K562 (cell line): ENCODE measurements around the gene SEMA4G. TPM values are rescaled to one million over a fixed set of nuclear protein-coding genes. Genes with fewer than 3 reads are reported as not detected.
A peak's percentile ranks its signal among the peaks of the same experiment; 100 is the strongest.

Source experiments
- CBX8 ChIP-seq: fragments of 200-600 bp; sonication (generic); IDR thresholded peaks from 2 replicates; pipeline ENCODE4 v1.6.1; 2012; ENCODE audit warnings: borderline replicate concordance, mixed run types, low read depth, mild to moderate bottlenecking, moderate library complexity, mixed read lengths, low read length, control low read depth, inconsistent platforms; ENCODE audit not compliant: poor library complexity, severe bottlenecking; ENCODE audit errors: extremely low read depth
- EP400 ChIP-seq: fragments of 450-650 bp; IDR thresholded peaks from 2 replicates; pipeline ENCODE4 v1.6.1; 2017; ENCODE audit warnings: antibody characterized with exemption, mild to moderate bottlenecking, moderate library complexity
- ETV5 ChIP-seq: sonication (generic); formaldehyde crosslinking; IDR thresholded peaks from 2 replicates; pipeline ENCODE4 v1.4.0; 2020; ENCODE audit warnings: low read depth, mild to moderate bottlenecking, missing genetic modification reagents
- EZH2 ChIP-seq: IDR thresholded peaks from 2 replicates; pipeline ENCODE4 v1.6.1; 2012; ENCODE audit warnings: low read depth, mild to moderate bottlenecking, inconsistent platforms, low read length, borderline replicate concordance
- GTF2A2 ChIP-seq: IDR thresholded peaks from 2 replicates; pipeline ENCODE4 v1.6.1; 2016; ENCODE audit warnings: mild to moderate bottlenecking, missing genetic modification characterization, missing compliant biosample characterization
- HDAC2 ChIP-seq: fragments of 450-650 bp; IDR thresholded peaks from 2 replicates; pipeline ENCODE4 v1.6.1; 2016; ENCODE audit warnings: mild to moderate bottlenecking
- NR2C1 ChIP-seq, 2 experiments: fragments of 450-650 bp; IDR thresholded peaks; 2 replicates each; pipeline ENCODE4 v1.6.1; 2017; ENCODE audit warnings: mild to moderate bottlenecking in 2 of 2, antibody characterized with exemption in 1 of 2, inconsistent platforms in 1 of 2, missing compliant biosample characterization in 1 of 2, missing genetic modification characterization in 1 of 2
- POLR2AphosphoS5 ChIP-seq: IDR thresholded peaks from 2 replicates; pipeline ENCODE4 v1.6.1; 2011; ENCODE audit warnings: mild to moderate bottlenecking, low read depth, low read length, moderate library complexity; ENCODE audit not compliant: control insufficient read depth, insufficient read depth
- POLR3G ChIP-seq: IDR thresholded peaks from 2 replicates; pipeline ENCODE4 v1.6.1; 2011; ENCODE audit not compliant: insufficient read length, insufficient replicate concordance; ENCODE audit errors: extremely low read depth
- PTBP1 ChIP-seq: fragments of 200-400 bp; formaldehyde crosslinking; IDR thresholded peaks from 2 replicates; pipeline ENCODE4 v1.6.1; 2017; ENCODE audit warnings: low read depth, low read length
- SIN3A ChIP-seq, 2 experiments: fragments of 150-350 bp in 1 of 2; IDR thresholded peaks; 2 replicates each; pipeline ENCODE4 v1.6.1; 2011 to 2016; ENCODE audit warnings: borderline replicate concordance in 2 of 2, low read depth in 2 of 2, low read length in 2 of 2, mild to moderate bottlenecking in 2 of 2, moderate library complexity in 2 of 2; ENCODE audit not compliant: control insufficient read depth in 1 of 2
- SMARCA4 ChIP-seq: fragments of 450-650 bp; IDR thresholded peaks from 2 replicates; pipeline ENCODE4 v1.6.1; 2016
- TAF7 ChIP-seq: fragments of 450-650 bp; IDR thresholded peaks from 2 replicates; pipeline ENCODE4 v1.6.1; 2016; ENCODE audit warnings: missing genetic modification characterization, missing compliant biosample characterization
- TEAD1 ChIP-seq, 2 experiments: fragments of 450-650 bp in 1 of 2; sonication (generic) in 1 of 2; formaldehyde crosslinking; IDR thresholded peaks; 2 replicates each; pipeline versions ENCODE4 v1.4.0 to v1.8.0; 2020 to 2022; ENCODE audit warnings: mild to moderate bottlenecking in 2 of 2, missing genetic modification reagents in 1 of 2
- XRCC4 ChIP-seq: IDR thresholded peaks from one replicate; pipeline ENCODE4 v1.6.1; 2011; ENCODE audit not compliant: insufficient read depth, insufficient read length; ENCODE audit errors: extremely low read depth
- polyA plus RNA-seq, 8 experiments: library from polyadenylated mRNA; depleted of rRNA in 4 of 8; stranded (reverse) in 5 of 8; unstranded in 3 of 8; fragments of >200 nt; fragmentation: Nextera tagmentation in 2 of 8; fragmentation: Illumina TruSeq in 1 of 8; extraction: Ambion mirVana in 2 of 8; extraction: Trizol in 1 of 8; gene quantifications; 2 replicates each; pipeline versions ENCODE4 v1.2.1 to v1.2.3, GENCODE V29; 2011 to 2014; ENCODE audit warnings: inconsistent platforms in 1 of 8, missing spikeins in 1 of 8
- total RNA-seq, 7 experiments: library from RNA; depleted of rRNA in 6 of 7; stranded (reverse); fragments of >200 nt in 6 of 7; fragmentation: Illumina TruSeq in 2 of 7; extraction: Trizol in 2 of 7; gene quantifications; 2 replicates each; pipeline versions ENCODE4 v1.2.1 to v1.2.3, GENCODE V29; 2011 to 2021; ENCODE audit warnings: low replicate concordance in 1 of 7
- TF ChIP-seq, protein P1 (sequence below), 2 experiments: fragments of 450-650 bp; IDR thresholded peaks; 2 replicates each; pipeline ENCODE4 v1.6.1; 2016
- TF ChIP-seq, protein P2 (sequence below): sonication (generic); formaldehyde crosslinking; IDR thresholded peaks from 2 replicates; pipeline ENCODE4 v1.8.0; 2022; ENCODE audit warnings: mild to moderate bottlenecking, missing genetic modification reagents
- TF ChIP-seq, protein P3 (sequence below): fragments of 250-450 bp; sonication (Bioruptor Pico); IDR thresholded peaks from 2 replicates; pipeline ENCODE4 v1.4.0; 2020; ENCODE audit warnings: borderline replicate concordance

Gene SEMA4G
- total and polyA plus RNA-seq, 9 of the 15 experiments (the other 6 are each of a cell fraction or from before 2014, with no cell fraction given): 0.40 to 7.8 (median 1.8) TPM

DNA sequence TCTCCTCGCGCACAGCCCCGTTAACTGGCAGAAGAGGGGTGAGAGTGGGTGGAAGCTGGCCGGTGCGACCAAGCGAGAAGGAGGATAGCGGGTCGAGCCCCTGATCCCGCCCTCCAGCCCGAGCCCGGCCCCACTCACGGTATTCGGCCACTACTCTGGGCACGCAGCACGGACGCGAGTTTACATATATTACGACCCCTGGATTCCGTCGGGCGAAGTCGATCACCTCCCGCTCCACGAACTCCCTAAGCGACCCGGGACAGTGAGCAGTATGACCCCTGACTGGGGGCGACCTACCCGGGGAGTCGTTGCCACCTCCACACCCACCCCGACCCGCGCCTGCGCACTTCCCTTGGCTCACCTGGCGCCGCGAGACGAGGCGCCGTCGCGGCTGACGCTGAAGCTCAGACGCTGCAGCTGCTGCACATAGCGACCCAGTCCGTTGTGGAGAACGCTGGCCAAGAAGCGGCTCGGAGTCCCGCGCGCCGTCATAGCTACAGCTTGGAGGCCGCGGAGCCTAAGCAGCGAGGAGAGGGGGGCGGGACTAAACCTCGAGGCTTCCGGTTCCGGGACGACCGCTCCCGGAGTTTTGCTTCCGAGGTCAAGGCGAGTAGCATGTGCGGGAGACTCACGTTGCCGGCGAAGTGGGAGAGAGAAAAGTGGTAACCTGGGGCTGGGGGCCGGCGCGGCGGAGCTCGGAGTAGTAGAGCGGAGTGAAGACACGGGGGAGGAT, 17.8 kb downstream of the SEMA4G start, which contains the start of the genes MRPL43 and TWNK (continued):
- TF ChIP-seq, protein P1, sequence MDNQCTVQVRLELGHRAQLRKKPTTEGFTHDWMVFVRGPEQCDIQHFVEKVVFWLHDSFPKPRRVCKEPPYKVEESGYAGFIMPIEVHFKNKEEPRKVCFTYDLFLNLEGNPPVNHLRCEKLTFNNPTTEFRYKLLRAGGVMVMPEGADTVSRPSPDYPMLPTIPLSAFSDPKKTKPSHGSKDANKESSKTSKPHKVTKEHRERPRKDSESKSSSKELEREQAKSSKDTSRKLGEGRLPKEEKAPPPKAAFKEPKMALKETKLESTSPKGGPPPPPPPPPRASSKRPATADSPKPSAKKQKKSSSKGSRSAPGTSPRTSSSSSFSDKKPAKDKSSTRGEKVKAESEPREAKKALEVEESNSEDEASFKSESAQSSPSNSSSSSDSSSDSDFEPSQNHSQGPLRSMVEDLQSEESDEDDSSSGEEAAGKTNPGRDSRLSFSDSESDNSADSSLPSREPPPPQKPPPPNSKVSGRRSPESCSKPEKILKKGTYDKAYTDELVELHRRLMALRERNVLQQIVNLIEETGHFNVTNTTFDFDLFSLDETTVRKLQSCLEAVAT (IDR thresholded peaks at IDR 0.05): no peak
- no peak for TF ChIP-seq CBX8
- peak; percentile 89 to 98 for TF ChIP-seq SIN3A (IDR thresholded peaks at IDR 0.05; ENCODE audit: borderline replicate concordance in 2 of 2, control insufficient read depth in 1 of 2, low read depth in 2 of 2, low read length in 2 of 2)
- peak; percentile 53; the same call in 1 of the 2 replicates for TF ChIP-seq POLR2AphosphoS5
- no peak for TF ChIP-seq POLR3G
- TF ChIP-seq NR2C1 (IDR thresholded peaks at IDR 0.05): peak; percentile 99
- peak; percentile 99 for TF ChIP-seq NR2C1 (tag; IDR thresholded peaks at IDR 0.05)
- TF ChIP-seq EZH2: no peak
- no peak for TF ChIP-seq XRCC4
- TF ChIP-seq SMARCA4: no peak
- peak; percentile 88; the same call in 1 of the 2 replicates for TF ChIP-seq HDAC2
- TF ChIP-seq TEAD1 (CRISPR knock-in tag; IDR thresholded peaks at IDR 0.05): no peak
- TF ChIP-seq, protein P2, sequence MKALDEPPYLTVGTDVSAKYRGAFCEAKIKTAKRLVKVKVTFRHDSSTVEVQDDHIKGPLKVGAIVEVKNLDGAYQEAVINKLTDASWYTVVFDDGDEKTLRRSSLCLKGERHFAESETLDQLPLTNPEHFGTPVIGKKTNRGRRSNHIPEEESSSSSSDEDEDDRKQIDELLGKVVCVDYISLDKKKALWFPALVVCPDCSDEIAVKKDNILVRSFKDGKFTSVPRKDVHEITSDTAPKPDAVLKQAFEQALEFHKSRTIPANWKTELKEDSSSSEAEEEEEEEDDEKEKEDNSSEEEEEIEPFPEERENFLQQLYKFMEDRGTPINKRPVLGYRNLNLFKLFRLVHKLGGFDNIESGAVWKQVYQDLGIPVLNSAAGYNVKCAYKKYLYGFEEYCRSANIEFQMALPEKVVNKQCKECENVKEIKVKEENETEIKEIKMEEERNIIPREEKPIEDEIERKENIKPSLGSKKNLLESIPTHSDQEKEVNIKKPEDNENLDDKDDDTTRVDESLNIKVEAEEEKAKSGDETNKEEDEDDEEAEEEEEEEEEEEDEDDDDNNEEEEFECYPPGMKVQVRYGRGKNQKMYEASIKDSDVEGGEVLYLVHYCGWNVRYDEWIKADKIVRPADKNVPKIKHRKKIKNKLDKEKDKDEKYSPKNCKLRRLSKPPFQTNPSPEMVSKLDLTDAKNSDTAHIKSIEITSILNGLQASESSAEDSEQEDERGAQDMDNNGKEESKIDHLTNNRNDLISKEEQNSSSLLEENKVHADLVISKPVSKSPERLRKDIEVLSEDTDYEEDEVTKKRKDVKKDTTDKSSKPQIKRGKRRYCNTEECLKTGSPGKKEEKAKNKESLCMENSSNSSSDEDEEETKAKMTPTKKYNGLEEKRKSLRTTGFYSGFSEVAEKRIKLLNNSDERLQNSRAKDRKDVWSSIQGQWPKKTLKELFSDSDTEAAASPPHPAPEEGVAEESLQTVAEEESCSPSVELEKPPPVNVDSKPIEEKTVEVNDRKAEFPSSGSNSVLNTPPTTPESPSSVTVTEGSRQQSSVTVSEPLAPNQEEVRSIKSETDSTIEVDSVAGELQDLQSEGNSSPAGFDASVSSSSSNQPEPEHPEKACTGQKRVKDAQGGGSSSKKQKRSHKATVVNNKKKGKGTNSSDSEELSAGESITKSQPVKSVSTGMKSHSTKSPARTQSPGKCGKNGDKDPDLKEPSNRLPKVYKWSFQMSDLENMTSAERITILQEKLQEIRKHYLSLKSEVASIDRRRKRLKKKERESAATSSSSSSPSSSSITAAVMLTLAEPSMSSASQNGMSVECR (CRISPR knock-in tag): peak; percentile 89
- TF ChIP-seq TAF7 (tag): 0 out of 2 replicates have a peak, but pooled peaks have one; percentile 34
- TF ChIP-seq EP400: peak; percentile 99
- no peak for TF ChIP-seq PTBP1
- 0 out of 2 replicates have a peak, but pooled peaks have one; percentile 26 for TF ChIP-seq ETV5 (CRISPR knock-in tag)
- TF ChIP-seq GTF2A2 (tag): no peak
- TF ChIP-seq, protein P3, sequence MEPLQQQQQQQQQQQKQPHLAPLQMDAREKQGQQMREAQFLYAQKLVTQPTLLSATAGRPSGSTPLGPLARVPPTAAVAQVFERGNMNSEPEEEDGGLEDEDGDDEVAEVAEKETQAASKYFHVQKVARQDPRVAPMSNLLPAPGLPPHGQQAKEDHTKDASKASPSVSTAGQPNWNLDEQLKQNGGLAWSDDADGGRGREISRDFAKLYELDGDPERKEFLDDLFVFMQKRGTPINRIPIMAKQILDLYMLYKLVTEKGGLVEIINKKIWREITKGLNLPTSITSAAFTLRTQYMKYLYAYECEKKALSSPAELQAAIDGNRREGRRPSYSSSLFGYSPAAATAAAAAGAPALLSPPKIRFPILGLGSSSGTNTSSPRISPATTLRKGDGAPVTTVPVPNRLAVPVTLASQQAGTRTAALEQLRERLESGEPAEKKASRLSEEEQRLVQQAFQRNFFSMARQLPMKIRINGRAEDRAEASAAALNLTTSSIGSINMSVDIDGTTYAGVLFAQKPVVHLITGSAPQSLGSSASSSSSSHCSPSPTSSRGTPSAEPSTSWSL (CRISPR knock-in tag): no peak
